Transverse colon (tissue), 4 donors: ENCODE data around the gene PIR. TPM values are rescaled to one million over a fixed set of nuclear protein-coding genes. Genes with fewer than 3 reads are reported as not detected.

Source experiments
- DNase-seq: peaks from one replicate; pipeline ENCODE4 v3.0.0-alpha.2; 2019
- H3K27ac ChIP-seq, 4 donors: fragments of 200-600 bp; sonication (generic); 2 replicates each; pipeline ENCODE4 v1.5.1; 2016 to 2018; ENCODE audit warnings: inconsistent platforms in 4 of 4
- H3K27me3 ChIP-seq: fragments of 200-600 bp; sonication (generic); 2 replicates; pipeline ENCODE4 v1.5.1; 2017; ENCODE audit warnings: inconsistent platforms
- H3K36me3 ChIP-seq, 4 donors: fragments of 200-600 bp; sonication (generic); 2 replicates each; pipeline ENCODE4 v1.5.1; 2017 to 2019; ENCODE audit warnings: inconsistent platforms in 4 of 4
- H3K4me1 ChIP-seq, 4 donors: fragments of 200-600 bp; sonication (generic); 2 replicates each; pipeline ENCODE4 v1.5.1; 2017 to 2020; ENCODE audit warnings: inconsistent platforms in 4 of 4
- H3K4me3 ChIP-seq, 4 donors: fragments of 200-600 bp; sonication (generic); 1 replicate in 1 of 4; 2 replicates in 3 of 4; pipeline versions ENCODE4 v1.5.1 to v1.6.1; 2017 to 2019; ENCODE audit warnings: inconsistent platforms in 4 of 4
- H3K9me3 ChIP-seq, 2 donors: fragments of 200-600 bp; sonication (generic); 2 replicates each; pipeline ENCODE4 v1.5.1; 2017 to 2019; ENCODE audit warnings: inconsistent platforms in 2 of 2
- CTCF ChIP-seq, 5 experiments: fragments of 200-600 bp in 3 of 5; fragments of 450-650 bp in 2 of 5; sonication (generic) in 3 of 5; IDR thresholded peaks; 1 replicate in 2 of 5; 2 replicates in 3 of 5; pipeline ENCODE4 v1.5.1; 2016 to 2017; ENCODE audit warnings: antibody characterized with exemption in 5 of 5, inconsistent platforms in 3 of 5, mild to moderate bottlenecking in 2 of 5, moderate library complexity in 1 of 5
- EP300 ChIP-seq: sonication (generic); formaldehyde crosslinking; IDR thresholded peaks from one replicate; pipeline ENCODE4 v1.6.1; 2017; ENCODE audit warnings: antibody characterized with exemption, low read depth
- POLR2A ChIP-seq: fragments of 450-650 bp; IDR thresholded peaks from one replicate; pipeline ENCODE4 v1.6.1; 2016; ENCODE audit warnings: antibody characterized with exemption, mild to moderate bottlenecking, moderate library complexity
- POLR2AphosphoS5 ChIP-seq, 3 donors: sonication (generic); formaldehyde crosslinking; IDR thresholded peaks; one replicate each; pipeline ENCODE4 v1.6.1; 2016; ENCODE audit warnings: antibody characterized with exemption in 3 of 3
- WGBS, 2 donors: methylation state at CpG; one replicate each; pipeline ENCODE4 v1.1.5; 2018; ENCODE audit warnings: low coverage in 1 of 2; 5-methylcytosine and 5-hydroxymethylcytosine counted together
- in situ Hi-C, 4 donors: fragments of 200-750 bp; cut with MboI; loops; one replicate each; pipeline versions ENCODE4 v1.15.0 to v1.15.1; 2017; ENCODE audit warnings: low sequenced_read_pairs in 3 of 4, low pct_ligation_motif_present in 1 of 4, low pct_unique_long_range_greater_than_20kb in 1 of 4
- intact Hi-C: fragments of 100-400 bp; cut with DNase I; formaldehyde crosslinking; loops from one replicate; pipeline ENCODE4 v1.15.1; 2023; ENCODE audit warnings: low total_unique reads
- total RNA-seq, 4 donors: library from RNA; depleted of rRNA; stranded (reverse); fragments of >200 nt; gene quantifications; one replicate each; pipeline ENCODE4 v1.1.0, GENCODE V29; 2016

The PIR gene
- total RNA-seq, 4 donors from 2014 or later = 10.0 to 85.8 (median 11.6) TPM; not detected in 1

- H3K9me3 ChIP-seq = no peaks in the 10 kb centered on the region
- no peak for DNase-seq
- H3K27ac ChIP-seq = no peak overlapping the region
- 64 to 83% methylated on average over 2 of the region's 2 CpGs for WGBS, 2 donors
- H3K4me1 ChIP-seq = no peaks in the 10 kb centered on the region
- intact Hi-C loops = no loop called here
- no peak overlapping the region for H3K4me3 ChIP-seq
- in situ Hi-C loops = no loop called here
- no peaks in the 10 kb centered on the region for H3K36me3 ChIP-seq
- TF ChIP-seq POLR2A = no peak
- TF ChIP-seq CTCF (IDR thresholded peaks at IDR 0.05) = no peak
- TF ChIP-seq EP300 = no peak
- H3K27me3 ChIP-seq = no peaks in the 10 kb centered on the region
Measured at GRCh38 chrX:15434205-15434604, 58.9 kb downstream of the PIR start.

- TF ChIP-seq CTCF (IDR thresholded peaks at IDR 0.05) = no peak
- TF ChIP-seq EP300 = no peak
- no peak for TF ChIP-seq POLR2AphosphoS5 (IDR thresholded peaks at IDR 0.05)
- TF ChIP-seq POLR2A = no peak
- in situ Hi-C loops = no loop called here
- H3K27ac ChIP-seq = no peak overlapping the region
- WGBS, 2 donors = 45 to 63% methylated on average over 1 of the region's 1 CpG
- no peak overlapping the region for H3K4me3 ChIP-seq
- no peaks in the 10 kb centered on the region for H3K4me1 ChIP-seq
- H3K9me3 ChIP-seq = no peaks in the 10 kb centered on the region
- DNase-seq = no peak
- no peaks in the 10 kb centered on the region for H3K27me3 ChIP-seq
- H3K36me3 ChIP-seq = no peaks in the 10 kb centered on the region
- intact Hi-C loops = no loop called here
Measured at GRCh38 chrX:15430584-15430983, 62.5 kb downstream of the PIR start.

GRCh38 chrX:15430076-15430475 lies 63.1 kb downstream of the PIR start:
- no peak for DNase-seq
- H3K27me3 ChIP-seq = no peaks in the 10 kb centered on the region
- TF ChIP-seq POLR2AphosphoS5 (IDR thresholded peaks at IDR 0.05) (no peak), EP300 (no peak), POLR2A (no peak)
- H3K36me3 ChIP-seq = no peaks in the 10 kb centered on the region
- no peak overlapping the region for H3K4me3 ChIP-seq
- H3K9me3 ChIP-seq = no peaks in the 10 kb centered on the region
- H3K4me1 ChIP-seq = no peaks in the 10 kb centered on the region
- 58 to 83% methylated on average over 2 of the region's 2 CpGs for WGBS, 2 donors
- in situ Hi-C loops (no loop called here), intact Hi-C loops (no loop called here)
- H3K27ac ChIP-seq = no peak overlapping the region

- H3K27me3 ChIP-seq = no peaks in the 10 kb centered on the region
- 52% methylated on average over 1 of the region's 1 CpG; no CpG with 5 or more reads in 1 of the 2 donors for WGBS, 2 donors
- TF ChIP-seq POLR2A (no peak), CTCF (IDR thresholded peaks at IDR 0.05) (no peak), EP300 (no peak), POLR2AphosphoS5 (IDR thresholded peaks at IDR 0.05) (no peak)
Measured at GRCh38 chrX:15425024-15425423, 68.1 kb downstream of the PIR start.

GRCh38 chrX:15418707-15419181 lies 74.4 kb downstream of the PIR start:
- WGBS, 2 donors = 50 to 60% methylated on average over 1 to 3 of the region's 3 CpGs
- no peaks in the 10 kb centered on the region for H3K4me1 ChIP-seq
- H3K4me3 ChIP-seq = no peak overlapping the region
- H3K9me3 ChIP-seq = no peaks in the 10 kb centered on the region
- no peak for DNase-seq
- intact Hi-C loops = no loop called here
- H3K27ac ChIP-seq = no peak overlapping the region
- in situ Hi-C loops = no loop called here
- no peaks in the 10 kb centered on the region for H3K27me3 ChIP-seq
- no peaks in the 10 kb centered on the region for H3K36me3 ChIP-seq
- no peak for TF ChIP-seq POLR2A
- no peak for TF ChIP-seq POLR2AphosphoS5 (IDR thresholded peaks at IDR 0.05)
- TF ChIP-seq CTCF (IDR thresholded peaks at IDR 0.05) = no peak
- no peak for TF ChIP-seq EP300

More at GRCh38 chrX:15425024-15425423, 68.1 kb downstream of the PIR start:
- H3K4me3 ChIP-seq = no peak overlapping the region
- intact Hi-C loops = no loop called here
- H3K4me1 ChIP-seq = no peaks in the 10 kb centered on the region
- no peaks in the 10 kb centered on the region for H3K9me3 ChIP-seq
- no peak overlapping the region for H3K27ac ChIP-seq
- in situ Hi-C loops = no loop called here
- H3K36me3 ChIP-seq = no peaks in the 10 kb centered on the region
- DNase-seq = no peak
